HEK293 (cell line): ENCODE data around the gene RNF138.

ENCODE experiments used
- CTCF ChIA-PET: fragments of 350-600 bp; formaldehyde crosslinking; extraction: SDS; loops from one replicate; lab custom pipeline; 2021; ENCODE audit warnings: antibody characterized with exemption; lab: Yijun Ruan, JAX
- POLR2A ChIA-PET: fragments of 300-600 bp; formaldehyde crosslinking; extraction: SDS; loops from one replicate; lab custom pipeline; 2020; ENCODE audit warnings: antibody characterized with exemption, inconsistent platforms; lab: Yijun Ruan, JAX
- H3K27ac ChIP-seq: fragments of 200-500 bp; sonication (Bioruptor generic); 2 replicates; pipeline ENCODE4 v1.5.1; 2014; ENCODE audit warnings: low read depth, low read length, control low read depth, inconsistent platforms; ENCODE audit errors: extremely low read depth
- H3K36me3 ChIP-seq, 2 experiments: fragments of 200-500 bp in 1 of 2; sonication (Bioruptor generic) in 1 of 2; 1 replicate in 1 of 2; 2 replicates in 1 of 2; pipeline ENCODE4 v1.5.1; 2014 to 2017; ENCODE audit warnings: inconsistent platforms in 2 of 2, low read length in 2 of 2; ENCODE audit not compliant: control insufficient read depth in 2 of 2, insufficient read depth in 1 of 2
- H3K4me1 ChIP-seq: fragments of 200-500 bp; sonication (Bioruptor generic); 2 replicates; pipeline ENCODE4 v1.5.1; 2014; ENCODE audit warnings: mild to moderate bottlenecking, low read length, inconsistent platforms; ENCODE audit not compliant: control insufficient read depth, insufficient read depth
- H3K4me3 ChIP-seq: 2 replicates; pipeline ENCODE4 v1.5.1; 2011; ENCODE audit warnings: low read depth, mild to moderate bottlenecking, control low read depth, low read length, moderate library complexity
- H3K9me3 ChIP-seq: fragments of 200-500 bp; sonication (Bioruptor generic); 2 replicates; pipeline ENCODE4 v1.5.1; 2014; ENCODE audit warnings: low read depth, low read length, inconsistent platforms; ENCODE audit not compliant: control insufficient read depth, insufficient read depth
- GLI4 ChIP-seq: fragments of 450-650 bp; formaldehyde crosslinking; IDR thresholded peaks from 2 replicates; pipeline ENCODE4 v1.5.1; 2016; ENCODE audit warnings: missing biosample characterization, missing genetic modification characterization
- HOXC10 ChIP-seq: sonication (generic); formaldehyde crosslinking; IDR thresholded peaks from 2 replicates; pipeline ENCODE4 v1.8.1; 2023; ENCODE audit warnings: mild to moderate bottlenecking, missing genetic modification reagents
- PRDM6 ChIP-seq: fragments of 450-650 bp; formaldehyde crosslinking; IDR thresholded peaks from 2 replicates; pipeline ENCODE4 v1.5.1; 2017; ENCODE audit warnings: missing biosample characterization, missing genetic modification characterization
- RBAK ChIP-seq: fragments of 450-650 bp; formaldehyde crosslinking; IDR thresholded peaks from 2 replicates; pipeline ENCODE4 v1.5.1; 2016; ENCODE audit warnings: missing biosample characterization, missing genetic modification characterization
- YY2 ChIP-seq: fragments of 450-650 bp; formaldehyde crosslinking; IDR thresholded peaks from 2 replicates; pipeline ENCODE4 v1.5.1; 2016; ENCODE audit warnings: missing biosample characterization, missing genetic modification characterization
- ZBTB11 ChIP-seq: fragments of 450-650 bp; formaldehyde crosslinking; conservative IDR thresholded peaks from 2 replicates; pipeline ENCODE4 v1.5.1; 2016; ENCODE audit warnings: low read depth, missing biosample characterization, missing genetic modification characterization
- ZFP37 ChIP-seq: fragments of 450-650 bp; formaldehyde crosslinking; IDR thresholded peaks from 2 replicates; pipeline ENCODE4 v1.5.1; 2016; ENCODE audit warnings: missing biosample characterization, missing genetic modification characterization
- ZFP41 ChIP-seq: fragments of 450-650 bp; formaldehyde crosslinking; IDR thresholded peaks from 2 replicates; pipeline ENCODE4 v1.5.1; 2016; ENCODE audit warnings: missing biosample characterization, missing genetic modification characterization, borderline replicate concordance
- ZNF140 ChIP-seq: fragments of 450-650 bp; formaldehyde crosslinking; IDR thresholded peaks from 2 replicates; pipeline ENCODE4 v1.5.1; 2016; ENCODE audit warnings: missing biosample characterization, missing genetic modification characterization
- ZNF174 ChIP-seq: fragments of 450-650 bp; formaldehyde crosslinking; IDR thresholded peaks from 2 replicates; pipeline ENCODE4 v1.5.0; 2017; ENCODE audit warnings: missing biosample characterization, mild to moderate bottlenecking, missing genetic modification characterization
- ZNF175 ChIP-seq: fragments of 450-650 bp; formaldehyde crosslinking; IDR thresholded peaks from 2 replicates; pipeline ENCODE4 v1.5.1; 2016; ENCODE audit warnings: missing biosample characterization, missing genetic modification characterization
- ZNF2 ChIP-seq: fragments of 450-650 bp; formaldehyde crosslinking; IDR thresholded peaks from 2 replicates; pipeline ENCODE4 v1.5.1; 2016; ENCODE audit warnings: missing biosample characterization, missing genetic modification characterization
- ZNF24 ChIP-seq: fragments of 450-650 bp; formaldehyde crosslinking; IDR thresholded peaks from 2 replicates; pipeline ENCODE4 v1.5.1; 2016; ENCODE audit warnings: missing biosample characterization, missing genetic modification characterization
- ZNF274 ChIP-seq, 2 experiments: fragments of 200-500 bp in 1 of 2; fragments of 450-650 bp in 1 of 2; sonication (Bioruptor generic) in 1 of 2; formaldehyde crosslinking in 1 of 2; IDR thresholded peaks; 2 replicates each; pipeline versions ENCODE4 v1.5.1 to v1.6.1; 2014 to 2016; ENCODE audit warnings: borderline replicate concordance in 1 of 2, inconsistent platforms in 1 of 2, low read length in 1 of 2, missing biosample characterization in 1 of 2, missing genetic modification characterization in 1 of 2
- ZNF391 ChIP-seq: fragments of 450-650 bp; formaldehyde crosslinking; IDR thresholded peaks from 2 replicates; pipeline ENCODE4 v1.5.1; 2016; ENCODE audit warnings: low read depth, missing biosample characterization, missing genetic modification characterization, borderline replicate concordance
- ZNF449 ChIP-seq: fragments of 450-650 bp; formaldehyde crosslinking; IDR thresholded peaks from 2 replicates; pipeline ENCODE4 v1.5.1; 2017; ENCODE audit warnings: missing biosample characterization, mild to moderate bottlenecking, missing genetic modification characterization, moderate library complexity
- ZNF555 ChIP-seq: fragments of 450-650 bp; formaldehyde crosslinking; conservative IDR thresholded peaks from 2 replicates; pipeline ENCODE4 v1.5.1; 2017; ENCODE audit warnings: missing biosample characterization, mild to moderate bottlenecking, missing genetic modification characterization, inconsistent platforms
- ZNF558 ChIP-seq: fragments of 450-650 bp; formaldehyde crosslinking; IDR thresholded peaks from 2 replicates; pipeline ENCODE4 v1.5.1; 2016; ENCODE audit warnings: missing biosample characterization, missing genetic modification characterization
- ZNF629 ChIP-seq: fragments of 450-650 bp; formaldehyde crosslinking; IDR thresholded peaks from 2 replicates; pipeline ENCODE4 v1.5.1; 2017; ENCODE audit warnings: missing biosample characterization, missing genetic modification characterization
- ZNF664 ChIP-seq: fragments of 450-650 bp; formaldehyde crosslinking; IDR thresholded peaks from 2 replicates; pipeline ENCODE4 v1.5.1; 2016; ENCODE audit warnings: missing biosample characterization, missing genetic modification characterization
- ZNF670 ChIP-seq: fragments of 450-650 bp; formaldehyde crosslinking; IDR thresholded peaks from 2 replicates; pipeline ENCODE4 v1.5.1; 2016; ENCODE audit warnings: missing biosample characterization, missing genetic modification characterization, low read depth
- ZNF707 ChIP-seq: fragments of 450-650 bp; formaldehyde crosslinking; IDR thresholded peaks from 2 replicates; pipeline ENCODE4 v1.5.1; 2016; ENCODE audit warnings: missing biosample characterization, missing genetic modification characterization
- ZNF747 ChIP-seq: fragments of 450-650 bp; formaldehyde crosslinking; IDR thresholded peaks from 2 replicates; pipeline ENCODE4 v1.5.1; 2016; ENCODE audit warnings: missing biosample characterization, missing genetic modification characterization
- ZNF792 ChIP-seq: fragments of 450-650 bp; formaldehyde crosslinking; IDR thresholded peaks from 2 replicates; pipeline ENCODE4 v1.5.1; 2016; ENCODE audit warnings: missing biosample characterization, missing genetic modification characterization
- TF ChIP-seq, protein P1 (sequence below): fragments of 450-650 bp; IDR thresholded peaks from 2 replicates; pipeline ENCODE4 v1.5.1; 2018; ENCODE audit warnings: missing biosample characterization, mild to moderate bottlenecking, missing genetic modification characterization

The RNF138 gene

DNA sequence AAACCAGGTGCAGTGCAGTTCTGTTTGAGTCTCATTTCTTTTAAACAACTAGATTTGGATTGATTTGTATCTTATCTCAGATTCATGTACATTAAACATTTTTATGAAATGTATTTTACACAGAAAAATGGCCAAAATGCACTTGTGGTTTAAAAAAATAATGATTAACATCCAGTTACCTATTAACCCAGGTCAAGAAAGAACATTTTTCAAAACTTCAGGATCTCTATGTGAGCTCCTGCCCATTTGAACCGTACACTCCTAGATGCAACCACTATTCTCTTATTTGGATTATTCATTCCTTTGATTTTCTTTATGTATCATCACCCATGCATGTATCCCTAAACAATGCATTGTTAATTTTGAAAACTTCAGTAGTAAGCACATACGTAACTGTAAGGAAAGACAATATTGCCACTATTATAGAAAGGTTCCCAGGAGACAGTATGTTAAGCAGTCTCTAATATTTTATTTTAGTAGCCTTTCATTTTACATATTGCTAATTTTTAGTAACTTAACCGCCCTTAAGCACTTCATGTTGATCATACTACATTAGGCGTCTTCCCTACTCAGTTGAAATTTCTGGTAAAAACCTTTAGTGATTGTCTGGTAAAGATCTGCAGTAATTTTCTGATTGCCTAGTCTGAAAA is 22.7 kb downstream of the RNF138 start:
- CTCF ChIA-PET, result no interaction called here
- Histone ChIP-seq H3K36me3 (peaks cover 40 to 73% of the 10 kb centered on the region in 2 experiments), H3K4me1 (no peaks in the 10 kb centered on the region)
- TF ChIP-seq ZNF24 (tag by site-specific recombination) (no peak), ZNF558 (tag by site-specific recombination) (no peak), ZNF555 (no peak), ZNF670 (no peak), ZNF747 (no peak), HOXC10 (no peak), RBAK (tag by site-specific recombination) (no peak), ZBTB11 (tag by site-specific recombination) (no peak), ZFP41 (no peak), ZFP37 (no peak), ZNF664 (tag by site-specific recombination) (no peak), ZNF175 (no peak)
- TF ChIP-seq, all 188 proteins: peak for 0
- Histone ChIP-seq H3K27ac (no peak overlapping the region), H3K9me3 (no peaks in the 10 kb centered on the region), H3K4me3 (no peak overlapping the region)
- POLR2A ChIA-PET, result interaction anchor here (1.1 kb wide), 1 partner anchor 8 kb away, joined by 3 read pairs; no protein-coding TSS in a partner anchor

DNA sequence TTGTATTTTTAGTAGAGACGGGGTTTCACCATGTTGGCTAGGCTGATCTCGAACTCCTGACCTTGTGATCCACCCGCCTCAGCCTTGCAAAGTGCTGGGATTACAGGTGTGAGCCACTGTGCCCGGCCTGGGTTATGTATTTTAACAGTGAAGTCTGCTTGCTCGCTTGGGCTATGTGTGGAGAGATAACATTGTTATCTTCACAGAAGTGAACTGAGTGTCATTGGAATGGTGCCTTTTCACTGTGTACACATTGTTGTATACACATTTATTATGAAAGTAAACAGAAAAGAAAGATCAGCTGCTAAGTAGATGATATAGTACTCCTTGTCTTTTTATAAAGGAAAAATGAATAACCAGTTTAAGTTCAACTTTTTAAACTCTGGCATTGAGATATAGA is 30.4 kb downstream of the RNF138 start:
- no peak overlapping the region for H3K4me3 ChIP-seq
- CTCF ChIA-PET, result interaction anchor here (0.8 kb wide), 1 partner anchor 36 kb away, joined by 3 read pairs; no protein-coding TSS in a partner anchor
- H3K36me3 ChIP-seq, result peaks cover 36 to 78% of the 10 kb centered on the region in 2 experiments; a peak in 2 of 3 replicates
- no peak overlapping the region for H3K27ac ChIP-seq
- H3K9me3 ChIP-seq, result no peaks in the 10 kb centered on the region
- POLR2A ChIA-PET, result no interaction called here
- H3K4me1 ChIP-seq, result no peaks in the 10 kb centered on the region
- TF ChIP-seq YY2 (tag by site-specific recombination) (no peak), ZNF391 (tag by site-specific recombination) (no peak), PRDM6 (tag by site-specific recombination) (no peak), ZNF629 (tag by site-specific recombination) (no peak), ZNF558 (tag by site-specific recombination) (no peak), ZNF449 (tag by site-specific recombination) (no peak), ZNF2 (tag by site-specific recombination) (no peak), ZNF274 (IDR thresholded peaks at IDR 0.05; ENCODE audit: low read length) (no peak), ZNF274 (tag by site-specific recombination; IDR thresholded peaks at IDR 0.05; ENCODE audit: borderline replicate concordance) (no peak), ZNF707 (tag by site-specific recombination) (no peak), ZNF792 (tag by site-specific recombination) (no peak), ZNF174 (tag by site-specific recombination) (no peak), GLI4 (tag by site-specific recombination) (no peak), ZNF140 (tag by site-specific recombination) (no peak)
- TF ChIP-seq, protein P1, sequence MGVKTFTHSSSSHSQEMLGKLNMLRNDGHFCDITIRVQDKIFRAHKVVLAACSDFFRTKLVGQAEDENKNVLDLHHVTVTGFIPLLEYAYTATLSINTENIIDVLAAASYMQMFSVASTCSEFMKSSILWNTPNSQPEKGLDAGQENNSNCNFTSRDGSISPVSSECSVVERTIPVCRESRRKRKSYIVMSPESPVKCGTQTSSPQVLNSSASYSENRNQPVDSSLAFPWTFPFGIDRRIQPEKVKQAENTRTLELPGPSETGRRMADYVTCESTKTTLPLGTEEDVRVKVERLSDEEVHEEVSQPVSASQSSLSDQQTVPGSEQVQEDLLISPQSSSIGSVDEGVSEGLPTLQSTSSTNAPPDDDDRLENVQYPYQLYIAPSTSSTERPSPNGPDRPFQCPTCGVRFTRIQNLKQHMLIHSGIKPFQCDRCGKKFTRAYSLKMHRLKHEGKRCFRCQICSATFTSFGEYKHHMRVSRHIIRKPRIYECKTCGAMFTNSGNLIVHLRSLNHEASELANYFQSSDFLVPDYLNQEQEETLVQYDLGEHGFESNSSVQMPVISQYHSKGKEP (tag by site-specific recombination), result no peak
